HCT116 (cell line): Measurements from ENCODE around the gene GRB10. TPM values are rescaled to one million over a fixed set of nuclear protein-coding genes. Genes with fewer than 3 reads are reported as not detected.

Experiments used
- ATAC-seq: fragments of 200-7000 bp; cut with Tn5 transposase; 2 replicates; pipeline ENCODE4 v1.9.1; 2020; ENCODE audit warnings: mild to moderate bottlenecking, moderate library complexity
- BruUV-seq: library from RNA; stranded (reverse); fragments of 400-500 nt; replicated peaks from 2 replicates; lab custom pipeline; 2021; lab: Mats Ljungman, UMichigan
- CTCF ChIA-PET: fragments of 300-600 bp; sonication (Branson Sonifier 250); formaldehyde crosslinking; loops from one replicate; lab custom pipeline; 2021; ENCODE audit warnings: antibody characterized with exemption; lab: Charles Lee
- POLR2A ChIA-PET: fragments of 300-600, 350-600 bp; sonication (Branson Sonifier 250); formaldehyde crosslinking; loops from one replicate; lab custom pipeline; 2021; ENCODE audit warnings: antibody characterized with exemption; lab: Charles Lee
- RAD21 ChIA-PET, 2 experiments: fragments of 300-600 bp; sonication (Branson Sonifier 250); formaldehyde crosslinking; loops; one replicate each; lab custom pipeline; 2023; ENCODE audit warnings: low total read pairs in 2 of 2; ENCODE audit not compliant: uncharacterized antibody in 2 of 2, unreplicated experiment in 2 of 2, low non-redundant PET in 1 of 2; lab: Charles Lee
- DNase-seq: peaks from one replicate; pipeline ENCODE4 v3.0.0-alpha.2; 2010; ENCODE audit warnings: low read depth, low spot score
- H2AFZ ChIP-seq: fragments of 200-600 bp; shearing (Covaris generic), sonication (generic); 2 replicates; pipeline ENCODE4 v1.6.1; 2017; ENCODE audit warnings: low read depth, mixed run types, mixed read lengths, antibody characterized with exemption, low read length; ENCODE audit not compliant: poor library complexity, severe bottlenecking
- H3K27ac ChIP-seq: 2 replicates; pipeline ENCODE4 v1.5.1; 2012; ENCODE audit warnings: low read depth, low read length
- H3K27me3 ChIP-seq: fragments of 200-600 bp; sonication (generic); 2 replicates; pipeline ENCODE4 v1.6.1; 2016; ENCODE audit warnings: mixed run types, low read length, mixed read lengths; ENCODE audit not compliant: insufficient read depth
- H3K36me3 ChIP-seq, 2 experiments: fragments of 200-500 bp in 1 of 2; fragments of 200-600 bp in 1 of 2; sonication (Bioruptor generic) in 1 of 2; sonication (generic) in 1 of 2; 2 replicates each; pipeline versions ENCODE4 v1.5.1 to v1.6.1; 2014 to 2016; ENCODE audit warnings: low read length in 2 of 2, inconsistent platforms in 1 of 2, mixed read lengths in 1 of 2, mixed run types in 1 of 2; ENCODE audit not compliant: insufficient read depth in 2 of 2, control insufficient read depth in 1 of 2
- H3K4me1 ChIP-seq, 2 experiments: fragments of 200-600 bp in 1 of 2; sonication (generic) in 1 of 2; 2 replicates each; pipeline versions ENCODE4 v1.5.1 to v1.6.1; 2012 to 2017; ENCODE audit warnings: low read length in 2 of 2, inconsistent platforms in 1 of 2, mild to moderate bottlenecking in 1 of 2, mixed read lengths in 1 of 2, mixed run types in 1 of 2, moderate library complexity in 1 of 2; ENCODE audit not compliant: insufficient read depth in 2 of 2, control insufficient read depth in 1 of 2
- H3K4me2 ChIP-seq: fragments of 200-600 bp; sonication (generic); 2 replicates; pipeline ENCODE4 v1.6.1; 2017; ENCODE audit warnings: mixed run types, low read length, mixed read lengths
- H3K4me3 ChIP-seq, 2 experiments: fragments of 200-600 bp in 1 of 2; sonication (generic) in 1 of 2; replicated peaks in 1 of 2; 2 replicates each; pipeline ENCODE4 v1.5.1; 2011 to 2016; ENCODE audit warnings: low read length in 2 of 2, control low read depth in 1 of 2, low read depth in 1 of 2, mild to moderate bottlenecking in 1 of 2, mixed read lengths in 1 of 2, mixed run types in 1 of 2
- H3K79me2 ChIP-seq: fragments of 200-600 bp; sonication (generic); 2 replicates; pipeline ENCODE4 v1.6.1; 2017; ENCODE audit warnings: mild to moderate bottlenecking, mixed run types, low read length, moderate library complexity, mixed read lengths; ENCODE audit not compliant: insufficient read depth
- H3K9ac ChIP-seq: fragments of 200-600 bp; sonication (generic); 2 replicates; pipeline ENCODE4 v1.6.1; 2016; ENCODE audit warnings: low read length, mixed read lengths
- H3K9me2 ChIP-seq: fragments of 200-600 bp; sonication (generic), shearing (Covaris generic); 2 replicates; pipeline ENCODE4 v1.6.1; 2017; ENCODE audit warnings: mixed run types, mild to moderate bottlenecking, moderate library complexity; ENCODE audit not compliant: insufficient read depth
- H3K9me3 ChIP-seq, 2 experiments: fragments of 200-500 bp in 1 of 2; fragments of 200-600 bp in 1 of 2; sonication (Bioruptor generic) in 1 of 2; sonication (generic) in 1 of 2; 2 replicates each; pipeline ENCODE4 v1.6.1; 2014 to 2017; ENCODE audit warnings: low read length in 2 of 2, mixed read lengths in 2 of 2, inconsistent platforms in 1 of 2, low read depth in 1 of 2, mild to moderate bottlenecking in 1 of 2, mixed run types in 1 of 2, moderate library complexity in 1 of 2; ENCODE audit not compliant: control insufficient read depth in 1 of 2, insufficient read depth in 1 of 2
- H4K20me1 ChIP-seq: fragments of 200-600 bp; sonication (generic), shearing (Covaris generic); 2 replicates; pipeline ENCODE4 v1.6.1; 2017; ENCODE audit warnings: mixed run types, mild to moderate bottlenecking, moderate library complexity; ENCODE audit not compliant: insufficient read depth
- ATF3 ChIP-seq: IDR thresholded peaks from 2 replicates; pipeline ENCODE4 v1.6.1; 2012
- CBX3 ChIP-seq: IDR thresholded peaks from 2 replicates; pipeline ENCODE4 v1.6.1; 2012; ENCODE audit warnings: low read depth
- CEBPB ChIP-seq: IDR thresholded peaks from 2 replicates; pipeline ENCODE4 v1.6.1; 2012; ENCODE audit warnings: low read depth
- EZH2phosphoT487 ChIP-seq: fragments of 200-600 bp; IDR thresholded peaks from 2 replicates; pipeline ENCODE4 v1.6.1; 2018; ENCODE audit warnings: antibody characterized with exemption, borderline replicate concordance
- JUND ChIP-seq: IDR thresholded peaks from 2 replicates; pipeline ENCODE4 v1.6.1; 2012
- POLR2A ChIP-seq: IDR thresholded peaks from 2 replicates; pipeline ENCODE4 v1.7.0; 2011; ENCODE audit warnings: borderline replicate concordance; ENCODE audit not compliant: insufficient read depth, insufficient read length; ENCODE audit errors: extremely low read depth
- RAD21 ChIP-seq: IDR thresholded peaks from 2 replicates; pipeline ENCODE4 v1.6.1; 2012; ENCODE audit warnings: low read depth, mild to moderate bottlenecking
- SIN3A ChIP-seq: IDR thresholded peaks from 2 replicates; pipeline ENCODE4 v1.6.1; 2012; ENCODE audit warnings: low read depth
- SP1 ChIP-seq: IDR thresholded peaks from 2 replicates; pipeline ENCODE4 v1.6.1; 2012; ENCODE audit warnings: low read depth
- SRF ChIP-seq: IDR thresholded peaks from 2 replicates; pipeline ENCODE4 v1.6.1; 2012; ENCODE audit warnings: low read depth
- TCF7L2 ChIP-seq: IDR thresholded peaks from 2 replicates; pipeline ENCODE4 v1.7.0; 2011; ENCODE audit warnings: borderline replicate concordance, inconsistent platforms; ENCODE audit not compliant: insufficient read depth, insufficient read length; ENCODE audit errors: extremely low read depth
- YY1 ChIP-seq: IDR thresholded peaks from 2 replicates; pipeline ENCODE4 v1.6.1; 2011; ENCODE audit warnings: low read length, low read depth, moderate library complexity, mild to moderate bottlenecking; ENCODE audit not compliant: insufficient replicate concordance; ENCODE audit errors: extremely low read depth
- ZNF274 ChIP-seq: fragments of 200-500 bp; sonication (Bioruptor generic); IDR thresholded peaks from 2 replicates; pipeline ENCODE4 v1.6.1; 2014; ENCODE audit warnings: mild to moderate bottlenecking, low read depth, low read length, inconsistent platforms
- intact Hi-C: fragments of 100-400 bp; cut with micrococcal nuclease; formaldehyde crosslinking; loops from 2 replicates; pipeline ENCODE4 v1.10.0; 2022
- total RNA-seq: library from RNA; stranded (reverse); gene quantifications from one replicate; pipeline ENCODE4 v1.2.1, GENCODE V29; 2021; ENCODE audit not compliant: unreplicated experiment
- TF ChIP-seq, protein P1 (sequence below): IDR thresholded peaks from 2 replicates; pipeline ENCODE4 v1.6.1; 2012
- TF ChIP-seq, protein P2 (sequence below), 3 experiments: fragments of 200-600 bp in 1 of 3; sonication (generic) in 1 of 3; IDR thresholded peaks in 2 of 3; conservative IDR thresholded peaks in 1 of 3; 2 replicates each; pipeline ENCODE4 v1.5.1; 2012 to 2017; ENCODE audit warnings: low read depth in 2 of 3, low read length in 2 of 3, antibody characterized with exemption in 1 of 3, borderline replicate concordance in 1 of 3, control low read depth in 1 of 3, mild to moderate bottlenecking in 1 of 3, mixed read lengths in 1 of 3, mixed run types in 1 of 3, moderate library complexity in 1 of 3; ENCODE audit not compliant: insufficient read depth in 1 of 3

GRB10 gene
- total RNA-seq, 1 experiment from 2014 or later, result 37.3 TPM

DNA sequence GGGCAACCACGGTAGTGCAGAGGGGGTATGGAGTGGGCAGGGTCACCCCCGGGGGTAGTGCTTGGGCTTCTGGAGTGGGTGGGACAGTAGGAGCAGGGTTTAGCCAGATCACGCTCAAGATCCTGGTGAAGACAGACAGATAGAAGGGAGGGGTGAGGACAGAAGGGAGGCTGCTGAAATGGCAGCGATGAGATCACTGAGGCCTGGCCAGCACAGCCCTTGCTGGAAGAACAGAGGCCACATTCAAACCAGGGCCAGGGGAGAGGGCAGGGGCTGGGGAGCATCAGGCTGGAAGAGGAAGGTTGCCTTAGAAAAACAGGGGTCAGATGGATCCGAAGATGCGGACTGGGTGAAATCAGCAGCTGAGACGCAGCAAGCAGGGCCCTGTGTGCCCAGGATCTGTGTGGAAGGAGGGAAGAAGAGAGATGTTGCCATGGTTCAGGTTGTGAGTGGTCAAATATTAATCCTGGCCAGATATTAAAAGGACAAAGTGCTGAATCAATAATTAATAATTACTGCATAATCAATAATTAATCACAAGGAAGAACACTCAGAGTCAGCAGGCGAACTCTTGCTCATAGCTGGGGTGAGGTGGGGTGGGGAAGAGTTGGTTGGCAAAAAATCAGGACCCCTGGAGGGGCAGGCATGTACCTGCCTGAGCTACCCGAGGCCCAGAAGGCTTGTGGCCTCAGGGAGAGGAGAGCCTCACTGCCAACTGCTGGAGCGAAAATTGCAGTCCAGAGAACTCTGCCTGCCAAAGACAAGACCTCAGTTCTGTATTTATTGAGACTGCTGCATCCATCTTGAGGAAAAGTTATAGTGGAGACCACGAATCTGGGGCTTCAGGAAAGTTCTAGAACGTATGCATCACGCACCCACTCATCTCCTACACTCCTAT, 105.7 kb downstream of the GRB10 start:
- no peaks in the 10 kb centered on the region for H3K9me2 ChIP-seq
- TF ChIP-seq TCF7L2 (no peak), CBX3 (no peak), SP1 (no peak), CEBPB (no peak), RAD21 (no peak), ZNF274 (no peak)
- TF ChIP-seq, protein P1, sequence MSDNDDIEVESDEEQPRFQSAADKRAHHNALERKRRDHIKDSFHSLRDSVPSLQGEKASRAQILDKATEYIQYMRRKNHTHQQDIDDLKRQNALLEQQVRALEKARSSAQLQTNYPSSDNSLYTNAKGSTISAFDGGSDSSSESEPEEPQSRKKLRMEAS, result no peak
- DNase-seq (no peak), ATAC-seq (no peak)
- ChIA-PET POLR2A (interaction anchor here (0.7 kb wide), 1 partner anchor 87 kb away, joined by 3 read pairs; no protein-coding TSS in a partner anchor), CTCF (interaction anchor here (1.1 kb wide), 1 partner anchor 486 kb away, joined by 3 read pairs; no protein-coding TSS in a partner anchor), RAD21 (no interaction called here)
- no peaks in the 10 kb centered on the region for H3K36me3 ChIP-seq
- H2AFZ ChIP-seq, result no peak overlapping the region
- no peaks in the 10 kb centered on the region for H3K4me1 ChIP-seq
- intact Hi-C loops, result loop anchor here (5.0 kb wide), 1 partner anchor 470 kb away; no protein-coding TSS in a partner anchor
- no peaks in the 10 kb centered on the region for H3K9me3 ChIP-seq
- no TSS peak for BruUV-seq
- H3K79me2 ChIP-seq, result no peaks in the 10 kb centered on the region
- H3K9ac ChIP-seq, result no peak overlapping the region
- no peak overlapping the region for H3K4me3 ChIP-seq
- no peaks in the 10 kb centered on the region for H4K20me1 ChIP-seq
- H3K27me3 ChIP-seq, result no peaks in the 10 kb centered on the region
- no peak overlapping the region for H3K4me2 ChIP-seq
- no peak overlapping the region for H3K27ac ChIP-seq

DNA sequence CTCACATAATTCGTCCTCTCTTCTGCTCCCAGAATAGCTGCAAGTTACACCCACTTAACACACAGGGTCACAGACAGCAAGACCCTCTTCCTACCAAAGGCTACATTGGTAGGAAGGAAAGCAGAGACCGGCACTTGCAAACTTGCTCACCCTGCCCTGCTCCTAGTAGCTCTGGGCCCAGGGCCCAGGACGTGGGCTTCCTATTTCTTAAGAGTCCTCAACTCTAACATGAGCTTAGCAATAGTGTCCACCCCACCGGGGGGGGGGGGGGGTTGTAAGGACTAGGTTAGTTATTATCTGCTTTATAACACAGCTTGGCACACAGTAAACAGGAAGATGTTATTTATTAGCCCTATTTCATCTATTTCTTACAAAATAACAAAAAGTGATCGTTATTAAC, 106.6 kb downstream of the GRB10 start:
- no peak for ATAC-seq
- intact Hi-C loops, result loop anchor here (5.0 kb wide), 1 partner anchor 469 kb away; no protein-coding TSS in a partner anchor
- no peak overlapping the region for H3K27ac ChIP-seq
- no peaks in the 10 kb centered on the region for H4K20me1 ChIP-seq
- H3K9me3 ChIP-seq, result no peaks in the 10 kb centered on the region
- H3K36me3 ChIP-seq, result no peaks in the 10 kb centered on the region
- H2AFZ ChIP-seq, result no peak overlapping the region
- RAD21 ChIA-PET, result no interaction called here
- no peak overlapping the region for H3K4me3 ChIP-seq
- no peak for TF ChIP-seq ATF3
- no peak for TF ChIP-seq JUND
- no peak for TF ChIP-seq EZH2phosphoT487
- no peak for TF ChIP-seq SIN3A
- no peak for TF ChIP-seq SRF
- no peak for TF ChIP-seq TCF7L2
- TF ChIP-seq ZNF274, result no peak
- no peak for TF ChIP-seq SP1
- no peak for TF ChIP-seq RAD21
- no peak for TF ChIP-seq POLR2A
- TF ChIP-seq YY1, result no peak
- TF ChIP-seq, protein P2, sequence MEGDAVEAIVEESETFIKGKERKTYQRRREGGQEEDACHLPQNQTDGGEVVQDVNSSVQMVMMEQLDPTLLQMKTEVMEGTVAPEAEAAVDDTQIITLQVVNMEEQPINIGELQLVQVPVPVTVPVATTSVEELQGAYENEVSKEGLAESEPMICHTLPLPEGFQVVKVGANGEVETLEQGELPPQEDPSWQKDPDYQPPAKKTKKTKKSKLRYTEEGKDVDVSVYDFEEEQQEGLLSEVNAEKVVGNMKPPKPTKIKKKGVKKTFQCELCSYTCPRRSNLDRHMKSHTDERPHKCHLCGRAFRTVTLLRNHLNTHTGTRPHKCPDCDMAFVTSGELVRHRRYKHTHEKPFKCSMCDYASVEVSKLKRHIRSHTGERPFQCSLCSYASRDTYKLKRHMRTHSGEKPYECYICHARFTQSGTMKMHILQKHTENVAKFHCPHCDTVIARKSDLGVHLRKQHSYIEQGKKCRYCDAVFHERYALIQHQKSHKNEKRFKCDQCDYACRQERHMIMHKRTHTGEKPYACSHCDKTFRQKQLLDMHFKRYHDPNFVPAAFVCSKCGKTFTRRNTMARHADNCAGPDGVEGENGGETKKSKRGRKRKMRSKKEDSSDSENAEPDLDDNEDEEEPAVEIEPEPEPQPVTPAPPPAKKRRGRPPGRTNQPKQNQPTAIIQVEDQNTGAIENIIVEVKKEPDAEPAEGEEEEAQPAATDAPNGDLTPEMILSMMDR (IDR thresholded peaks at IDR 0.05 in 2 of 3, conservative IDR thresholded peaks at IDR 0.05 in 1 of 3; ENCODE audit: borderline replicate concordance in 1 of 3, insufficient read depth in 1 of 3, low read depth in 2 of 3, low read length in 2 of 3), result no peak
- no peak overlapping the region for H3K4me2 ChIP-seq
- no peak overlapping the region for H3K9ac ChIP-seq
- POLR2A ChIA-PET, result interaction anchor here (0.7 kb wide), 1 partner anchor 88 kb away, joined by 3 read pairs; no protein-coding TSS in a partner anchor
- CTCF ChIA-PET, result interaction anchor here (1.1 kb wide), 1 partner anchor 486 kb away, joined by 3 read pairs; no protein-coding TSS in a partner anchor
- H3K9me2 ChIP-seq, result no peaks in the 10 kb centered on the region
- H3K4me1 ChIP-seq, result no peaks in the 10 kb centered on the region
- no peaks in the 10 kb centered on the region for H3K27me3 ChIP-seq
- BruUV-seq, result no TSS peak
- no peak for DNase-seq
- no peaks in the 10 kb centered on the region for H3K79me2 ChIP-seq
